H1 (cell line): Measurements from ENCODE around the gene TNIP1. TPM values are rescaled to one million over a fixed set of nuclear protein-coding genes. Genes with fewer than 3 reads are reported as not detected.

Experiments
- CTCF ChIA-PET: fragments of 300-600 bp; sonication (Branson Sonifier 250); formaldehyde crosslinking; loops from one replicate; lab custom pipeline; 2021; ENCODE audit not compliant: partially characterized antibody; lab: Charles Lee
- POLR2A ChIA-PET: fragments of 300-600 bp; sonication (Branson Sonifier 250); formaldehyde crosslinking; loops from one replicate; lab custom pipeline; 2021; ENCODE audit warnings: inconsistent platforms; ENCODE audit not compliant: partially characterized antibody; lab: Charles Lee
- DNase-seq, 2 experiments: peaks; one replicate each; pipeline versions ENCODE4 v3.0.0 to v3.0.0-alpha.2; 2010 to 2022; ENCODE audit warnings: low spot score in 2 of 2, low read depth in 1 of 2, mixed read lengths in 1 of 2
- FAIRE-seq: peaks from 2 replicates; lab custom pipeline; 2011; peaks lifted over from hg19 to GRCh38; lab: Jason Lieb, UNC
- H2AFZ ChIP-seq: 2 replicates; pipeline ENCODE4 v1.8.1; 2012; ENCODE audit warnings: low read length, inconsistent platforms
- H2AK5ac ChIP-seq: 2 replicates; pipeline ENCODE4 v1.6.1; 2013; ENCODE audit warnings: low read depth, low read length
- H2BK120ac ChIP-seq: replicated peaks from 2 replicates; pipeline ENCODE3; 2013; ENCODE audit warnings: low read depth, low read length, inconsistent platforms
- H2BK12ac ChIP-seq: 2 replicates; pipeline ENCODE4 v1.6.1; 2013; ENCODE audit warnings: low read depth, low read length
- H2BK15ac ChIP-seq: 2 replicates; pipeline ENCODE4 v1.6.1; 2013; ENCODE audit warnings: low read length
- H2BK20ac ChIP-seq: 2 replicates; pipeline ENCODE4 v1.6.1; 2013; ENCODE audit warnings: low read length
- H2BK5ac ChIP-seq: 2 replicates; pipeline ENCODE4 v1.6.1; 2013; ENCODE audit warnings: low read depth, low read length
- H3K14ac ChIP-seq: 2 replicates; pipeline ENCODE4 v1.6.1; 2013; ENCODE audit warnings: inconsistent platforms; ENCODE audit not compliant: insufficient read length
- H3K18ac ChIP-seq: 2 replicates; pipeline ENCODE4 v1.6.1; 2013; ENCODE audit warnings: low read length; ENCODE audit errors: extremely low read depth
- H3K23ac ChIP-seq: 2 replicates; pipeline ENCODE4 v1.6.1; 2013; ENCODE audit warnings: inconsistent platforms; ENCODE audit not compliant: insufficient read length
- H3K23me2 ChIP-seq: 2 replicates; pipeline ENCODE4 v1.6.1; 2013; ENCODE audit warnings: low read depth, low read length
- H3K27ac ChIP-seq: 2 replicates; pipeline ENCODE4 v1.6.1; 2011; ENCODE audit warnings: low read depth, low read length, inconsistent platforms
- H3K27me3 ChIP-seq, 4 experiments: replicated peaks in 1 of 4; 1 replicate in 1 of 4; 2 replicates in 3 of 4; pipeline versions ENCODE4 v1.6.1 to v1.8.1; 2011 to 2013; ENCODE audit warnings: low read length in 3 of 4, mild to moderate bottlenecking in 3 of 4, inconsistent platforms in 2 of 4, mixed read lengths in 2 of 4, moderate library complexity in 1 of 4; ENCODE audit not compliant: control insufficient read depth in 3 of 4, insufficient read depth in 3 of 4; ENCODE audit errors: extremely low read depth in 1 of 4
- H3K36me3 ChIP-seq, 4 experiments: 2 replicates each; pipeline versions ENCODE4 v1.6.1 to v1.8.1; 2011 to 2013; ENCODE audit warnings: mild to moderate bottlenecking in 4 of 4, low read length in 3 of 4, moderate library complexity in 2 of 4, control low read depth in 1 of 4, inconsistent platforms in 1 of 4; ENCODE audit not compliant: insufficient read depth in 4 of 4, control insufficient read depth in 2 of 4
- H3K4ac ChIP-seq: replicated peaks from 2 replicates; pipeline ENCODE3; 2013; ENCODE audit warnings: low read length, low read depth, mixed read lengths, inconsistent platforms; ENCODE audit not compliant: insufficient read length
- H3K4me1 ChIP-seq, 4 experiments: replicated peaks in 1 of 4; 1 replicate in 1 of 4; 2 replicates in 3 of 4; pipeline versions ENCODE4 v1.6.1 to v1.8.1; 2011 to 2013; ENCODE audit warnings: low read length in 3 of 4, inconsistent platforms in 2 of 4, mixed read lengths in 1 of 4; ENCODE audit not compliant: insufficient read depth in 4 of 4, control insufficient read depth in 3 of 4
- H3K4me2 ChIP-seq, 2 experiments: 2 replicates each; pipeline versions ENCODE4 v1.6.1 to v1.8.1; 2011 to 2013; ENCODE audit warnings: low read depth in 2 of 2, low read length in 2 of 2, control low read depth in 1 of 2, inconsistent platforms in 1 of 2, mild to moderate bottlenecking in 1 of 2; ENCODE audit not compliant: insufficient read depth in 1 of 2
- H3K4me3 ChIP-seq, 4 experiments: fragments of 200-600, 300-600 bp in 1 of 4; sonication (generic), shearing (Covaris generic), sonication (Bioruptor Twin) in 1 of 4; 2 replicates each; pipeline versions ENCODE4 v1.5.1 to v1.8.1; 2011 to 2016; ENCODE audit warnings: low read length in 4 of 4, low read depth in 3 of 4, control low read depth in 2 of 4, inconsistent platforms in 2 of 4, mild to moderate bottlenecking in 2 of 4, mixed read lengths in 1 of 4, moderate library complexity in 1 of 4; ENCODE audit not compliant: insufficient read depth in 2 of 4; ENCODE audit errors: extremely low read depth in 1 of 4
- H3K56ac ChIP-seq: replicated peaks from 2 replicates; pipeline ENCODE3; 2013; ENCODE audit warnings: low read depth, mild to moderate bottlenecking, mixed read lengths, low read length, inconsistent platforms; ENCODE audit not compliant: insufficient read length
- H3K79me1 ChIP-seq: 2 replicates; pipeline ENCODE4 v1.6.1; 2013; ENCODE audit warnings: low read depth, low read length, control low read depth
- H3K79me2 ChIP-seq, 2 experiments: 2 replicates each; pipeline versions ENCODE4 v1.6.1 to v1.8.1; 2012 to 2013; ENCODE audit warnings: low read length in 2 of 2, mild to moderate bottlenecking in 2 of 2, inconsistent platforms in 1 of 2; ENCODE audit not compliant: insufficient read depth in 2 of 2, control insufficient read depth in 1 of 2
- H3K9ac ChIP-seq, 4 experiments: replicated peaks in 1 of 4; 1 replicate in 1 of 4; 2 replicates in 3 of 4; pipeline versions ENCODE4 v1.6.1 to v1.8.1; 2011 to 2013; ENCODE audit warnings: low read depth in 3 of 4, low read length in 3 of 4, control low read depth in 2 of 4, mild to moderate bottlenecking in 2 of 4, moderate library complexity in 2 of 4, inconsistent platforms in 1 of 4; ENCODE audit errors: extremely low read depth in 1 of 4
- H3K9me3 ChIP-seq, 2 experiments: 2 replicates each; pipeline versions ENCODE4 v1.6.1 to v1.8.1; 2012 to 2013; ENCODE audit warnings: mild to moderate bottlenecking in 2 of 2, moderate library complexity in 2 of 2, control low read depth in 1 of 2, inconsistent platforms in 1 of 2, low read depth in 1 of 2, low read length in 1 of 2, mixed read lengths in 1 of 2; ENCODE audit not compliant: insufficient read depth in 2 of 2
- H4K20me1 ChIP-seq, 2 experiments: replicated peaks in 1 of 2; 2 replicates each; pipeline versions ENCODE3 to v1.8.1; 2011 to 2013; ENCODE audit warnings: inconsistent platforms in 2 of 2, low read length in 2 of 2, mild to moderate bottlenecking in 1 of 2; ENCODE audit not compliant: insufficient read depth in 2 of 2, control insufficient read depth in 1 of 2
- H4K5ac ChIP-seq: 2 replicates; pipeline ENCODE4 v1.6.1; 2013; ENCODE audit warnings: low read length, low read depth, mixed read lengths, inconsistent platforms; ENCODE audit not compliant: insufficient read length
- H4K8ac ChIP-seq: 2 replicates; pipeline ENCODE4 v1.8.0; 2013; ENCODE audit warnings: mild to moderate bottlenecking, moderate library complexity, low read length, inconsistent platforms; ENCODE audit not compliant: insufficient read depth; ENCODE audit errors: extremely low read depth
- H4K91ac ChIP-seq: replicated peaks from 2 replicates; pipeline ENCODE3; 2013; ENCODE audit warnings: low read length, mixed read lengths, inconsistent platforms; ENCODE audit not compliant: insufficient read length
- ATF2 ChIP-seq: IDR thresholded peaks from 2 replicates; pipeline ENCODE4 v1.6.1; 2012; ENCODE audit warnings: low read length, inconsistent platforms
- CEBPB ChIP-seq: IDR thresholded peaks from 2 replicates; pipeline ENCODE4 v1.6.1; 2012; ENCODE audit warnings: low read depth, low read length
- CTCF ChIP-seq, 3 experiments: IDR thresholded peaks; 1 replicate in 2 of 3; 2 replicates in 1 of 3; pipeline versions ENCODE4 v1.5.1 to v1.6.1; 2011; ENCODE audit warnings: low read length in 3 of 3, mild to moderate bottlenecking in 3 of 3, inconsistent platforms in 2 of 3, low read depth in 1 of 3, moderate library complexity in 1 of 3; ENCODE audit not compliant: insufficient read depth in 1 of 3; ENCODE audit errors: control extremely low read depth in 1 of 3
- EZH2 ChIP-seq: fragments of 200-600 bp; sonication (generic); IDR thresholded peaks from 2 replicates; pipeline ENCODE4 v1.7.1; 2012; ENCODE audit warnings: low read depth, mild to moderate bottlenecking, moderate library complexity, low read length, inconsistent platforms; ENCODE audit not compliant: severe bottlenecking
- HDAC2 ChIP-seq, 2 experiments: fragments of 300-600 bp in 1 of 2; sonication (generic) in 1 of 2; IDR thresholded peaks; 2 replicates each; pipeline ENCODE4 v1.6.1; 2011 to 2012; ENCODE audit warnings: low read depth in 2 of 2, low read length in 2 of 2, mild to moderate bottlenecking in 2 of 2, moderate library complexity in 2 of 2, borderline replicate concordance in 1 of 2, inconsistent platforms in 1 of 2
- JUN ChIP-seq: IDR thresholded peaks from 2 replicates; pipeline ENCODE4 v1.6.1; 2011; ENCODE audit warnings: low read depth, mild to moderate bottlenecking, improper control_type of control experiment, low read length
- RBBP5 ChIP-seq: IDR thresholded peaks from 2 replicates; pipeline ENCODE4 v1.7.1; 2012; ENCODE audit warnings: low read depth, mild to moderate bottlenecking, inconsistent platforms, low read length, moderate library complexity, borderline replicate concordance
- WGBS, 2 experiments: shearing (Covaris generic) in 1 of 2; methylation state at CpG; one replicate each; pipeline versions ENCODE4 v1.1.6 to v1.1.7; 2013 to 2015; ENCODE audit warnings: low lambda C conversion rate in 2 of 2, mixed read lengths in 2 of 2, inconsistent platforms in 1 of 2, low coverage in 1 of 2, missing lambda C conversion rate in 1 of 2; ENCODE audit not compliant: insufficient replicate concordance in 2 of 2, insufficient coverage in 1 of 2, insufficient read length in 1 of 2; ENCODE audit errors: extremely low coverage in 1 of 2, missing lambda C conversion rate in 1 of 2; 5-methylcytosine and 5-hydroxymethylcytosine counted together
- polyA plus RNA-seq, 7 experiments: library from polyadenylated mRNA; depleted of rRNA in 3 of 7; stranded (reverse) in 5 of 7; unstranded in 2 of 7; fragments of >200 nt in 5 of 7; fragments of 200-250 nt in 2 of 7; gene quantifications; 1 replicate in 5 of 7; 2 replicates in 1 of 7; 4 replicates in 1 of 7; pipeline versions ENCODE4 v1.2.1 to v1.2.3, GENCODE V29; 2011 to 2013; ENCODE audit warnings: missing spikeins in 2 of 7, mixed read lengths in 2 of 7
- total RNA-seq: library from RNA; stranded (reverse); fragmentation: NEBNext Ultra II Directional; extraction: Animal tissue kit (Norgen Biotek cat#: 25700); gene quantifications from 2 replicates; pipeline ENCODE4 v1.2.1, GENCODE V29; 2021

The TNIP1 gene
- total and polyA plus RNA-seq, 2 of the 8 experiments (the other 6 are each of a cell fraction or from before 2014, with no cell fraction given), result 14.2 to 31.9 TPM

GRCh38 chr5:151115272-151115905, 34.6 kb upstream of the TNIP1 start:
- H3K36me3 ChIP-seq, result peaks cover 0 to 4% (median 0%) of the 10 kb centered on the region in 4 experiments; a peak in 3 of 8 replicates
- H3K79me2 ChIP-seq, result no peaks in the 10 kb centered on the region
- no peak overlapping the region for H3K4ac ChIP-seq
- no peak overlapping the region for H2BK12ac ChIP-seq
- H3K23ac ChIP-seq, result no peak overlapping the region
- no peak overlapping the region for H3K56ac ChIP-seq
- ChIA-PET CTCF (interaction anchor here (0.6 to 39.8 kb wide), 55 partner anchors 10 to 636 kb away, joined by 3 to 810 read pairs (median 5); partner anchors contain the start of genes ANXA6, GPX3, SLC36A1 and TNIP1), POLR2A (interaction anchor here (1.2 to 3.1 kb wide), 4 partner anchors 11 to 64 kb away, joined by 3 to 11 read pairs (median 4); no protein-coding TSS in a partner anchor)
- H3K4me1 ChIP-seq, result no peaks in the 10 kb centered on the region
- no peak overlapping the region for H2AK5ac ChIP-seq
- peaks cover 0 to 2% of the 10 kb centered on the region in 2 experiments for H4K20me1 ChIP-seq
- H4K5ac ChIP-seq, result no peak overlapping the region
- no peak overlapping the region for H3K18ac ChIP-seq
- H3K79me1 ChIP-seq, result no peaks in the 10 kb centered on the region
- H2BK20ac ChIP-seq, result no peak overlapping the region
- no peak overlapping the region for H2BK120ac ChIP-seq
- 15% methylated on average over 7 of the region's 7 CpGs; no CpG with 5 or more reads in 1 of the 2 experiments for WGBS, 2 experiments
- H3K9ac ChIP-seq, result no peak overlapping the region
- no peaks in the 10 kb centered on the region for H3K27me3 ChIP-seq
- H4K8ac ChIP-seq, result no peak overlapping the region
- FAIRE-seq (no peak), DNase-seq (peak; percentile 58 to 90)
- no peak overlapping the region for H4K91ac ChIP-seq
- H3K14ac ChIP-seq, result no peak overlapping the region
- no peak overlapping the region for H3K4me2 ChIP-seq
- H3K23me2 ChIP-seq, result peaks cover 2% of the 10 kb centered on the region; the same call in 1 of the 2 replicates
- no peak overlapping the region for H2AFZ ChIP-seq
- no peak overlapping the region for H3K27ac ChIP-seq
- no peaks in the 10 kb centered on the region for H3K9me3 ChIP-seq
- no peak overlapping the region for H2BK5ac ChIP-seq
- H2BK15ac ChIP-seq, result no peak overlapping the region
- H3K4me3 ChIP-seq, result no peak overlapping the region
- TF ChIP-seq EZH2 (no peak), HDAC2 (IDR thresholded peaks at IDR 0.05; ENCODE audit: borderline replicate concordance in 1 of 2, low read depth in 2 of 2, low read length in 2 of 2) (no peak), CTCF (IDR thresholded peaks at IDR 0.05; ENCODE audit: control extremely low read depth in 1 of 3, insufficient read depth in 1 of 3, low read depth in 1 of 3, low read length in 3 of 3) (peak; percentile 88 to 94 (median 92)), CEBPB (no peak), RBBP5 (no peak), JUN (no peak), ATF2 (no peak)
